H9 (cell line): ENCODE results near the gene AMH. TPM values are rescaled to one million over a fixed set of nuclear protein-coding genes. Genes with fewer than 3 reads are reported as not detected.

ENCODE experiments used
- DNase-seq: peaks from one replicate; pipeline ENCODE4 v3.0.0-alpha.2; 2017
- H2AFZ ChIP-seq: one replicate; pipeline ENCODE4 v1.6.1; 2013; ENCODE audit warnings: mild to moderate bottlenecking, low read length, control low read depth, moderate library complexity
- H2AK5ac ChIP-seq: 2 replicates; pipeline ENCODE4 v1.6.1; 2013; ENCODE audit warnings: low read length, control low read depth, mixed read lengths; ENCODE audit not compliant: insufficient read length
- H2BK120ac ChIP-seq: one replicate; pipeline ENCODE4 v1.6.1; 2013; ENCODE audit warnings: low read depth, mild to moderate bottlenecking, low read length, control low read depth, inconsistent platforms; ENCODE audit not compliant: poor library complexity, severe bottlenecking
- H2BK12ac ChIP-seq: 2 replicates; pipeline ENCODE4 v1.6.1; 2013; ENCODE audit warnings: low read length, control low read depth, mixed read lengths, low read depth; ENCODE audit not compliant: insufficient read length
- H2BK15ac ChIP-seq: 2 replicates; pipeline ENCODE4 v1.6.1; 2013; ENCODE audit warnings: low read depth, low read length, control low read depth
- H2BK20ac ChIP-seq: one replicate; pipeline ENCODE4 v1.6.1; 2013; ENCODE audit warnings: low read depth, mild to moderate bottlenecking, low read length, control low read depth, inconsistent platforms; ENCODE audit not compliant: poor library complexity, severe bottlenecking
- H2BK5ac ChIP-seq: 2 replicates; pipeline ENCODE4 v1.6.1; 2013; ENCODE audit warnings: low read length, control low read depth, mixed read lengths; ENCODE audit not compliant: insufficient read length
- H3K14ac ChIP-seq: 2 replicates; pipeline ENCODE4 v1.6.1; 2013; ENCODE audit warnings: low read length, control low read depth; ENCODE audit not compliant: insufficient read depth
- H3K18ac ChIP-seq: 2 replicates; pipeline ENCODE4 v1.6.1; 2013; ENCODE audit warnings: low read depth, mild to moderate bottlenecking, mixed read lengths, low read length, control low read depth; ENCODE audit not compliant: insufficient read length
- H3K23ac ChIP-seq: 2 replicates; pipeline ENCODE4 v1.6.1; 2013; ENCODE audit warnings: low read length, control low read depth, mixed read lengths, low read depth; ENCODE audit not compliant: insufficient read length
- H3K23me2 ChIP-seq: 2 replicates; pipeline ENCODE4 v1.6.1; 2013; ENCODE audit warnings: low read depth, mild to moderate bottlenecking, mixed read lengths, low read length, control low read depth; ENCODE audit not compliant: insufficient read length, poor library complexity, severe bottlenecking
- H3K27ac ChIP-seq: 2 replicates; pipeline ENCODE4 v1.5.1; 2013; ENCODE audit warnings: low read length, control low read depth, mixed read lengths, low read depth; ENCODE audit not compliant: insufficient read length
- H3K27me3 ChIP-seq: 2 replicates; pipeline ENCODE4 v1.6.1; 2013; ENCODE audit warnings: low read length, control low read depth, inconsistent platforms; ENCODE audit not compliant: insufficient read depth
- H3K4ac ChIP-seq: 2 replicates; pipeline ENCODE4 v1.6.1; 2013; ENCODE audit warnings: low read depth, mild to moderate bottlenecking, control low read depth, inconsistent platforms, low read length, moderate library complexity
- H3K4me1 ChIP-seq: 2 replicates; pipeline ENCODE4 v1.6.1; 2013; ENCODE audit warnings: low read length, control low read depth, inconsistent platforms; ENCODE audit not compliant: insufficient read depth
- H3K4me2 ChIP-seq: 2 replicates; pipeline ENCODE4 v1.6.1; 2013; ENCODE audit warnings: low read length, control low read depth, mixed read lengths; ENCODE audit not compliant: insufficient read length, insufficient read depth
- H3K56ac ChIP-seq: 2 replicates; pipeline ENCODE4 v1.6.1; 2013; ENCODE audit warnings: low read depth, mild to moderate bottlenecking, mixed read lengths, low read length, control low read depth; ENCODE audit not compliant: insufficient read length
- H3K79me1 ChIP-seq: 2 replicates; pipeline ENCODE4 v1.6.1; 2013; ENCODE audit warnings: low read depth, mild to moderate bottlenecking, moderate library complexity, low read length, control low read depth, inconsistent platforms; ENCODE audit not compliant: insufficient read depth, poor library complexity, severe bottlenecking
- H3K79me2 ChIP-seq: 2 replicates; pipeline ENCODE4 v1.6.1; 2013; ENCODE audit warnings: low read length, control low read depth, inconsistent platforms; ENCODE audit not compliant: insufficient read depth
- H3K9ac ChIP-seq: 2 replicates; pipeline ENCODE4 v1.6.1; 2013; ENCODE audit warnings: low read length, control low read depth, mixed read lengths; ENCODE audit not compliant: insufficient read length; ENCODE audit errors: extremely low read depth
- H3K9me3 ChIP-seq: one replicate; pipeline ENCODE4 v1.6.1; 2013; ENCODE audit warnings: low read depth, low read length, inconsistent platforms; ENCODE audit not compliant: control insufficient read depth
- H3T11ph ChIP-seq: one replicate; pipeline ENCODE4 v1.6.1; 2013; ENCODE audit warnings: mild to moderate bottlenecking, low read length, control low read depth, inconsistent platforms
- H4K20me1 ChIP-seq: one replicate; pipeline ENCODE4 v1.6.1; 2013; ENCODE audit not compliant: control insufficient read depth, insufficient read length, insufficient read depth
- H4K5ac ChIP-seq: 2 replicates; pipeline ENCODE4 v1.6.1; 2013; ENCODE audit warnings: low read depth, mild to moderate bottlenecking, mixed read lengths, low read length, control low read depth; ENCODE audit not compliant: insufficient read length
- H4K8ac ChIP-seq: replicated peaks from 2 replicates; pipeline ENCODE4 v1.6.1; 2013; ENCODE audit warnings: low read length, control low read depth, mixed read lengths, low read depth; ENCODE audit not compliant: insufficient read length
- H4K91ac ChIP-seq: 2 replicates; pipeline ENCODE4 v1.6.1; 2013; ENCODE audit warnings: low read depth, mild to moderate bottlenecking, moderate library complexity, mixed read lengths, low read length, control low read depth; ENCODE audit not compliant: insufficient read length
- H3K27ac Mint-ChIP-seq, 3 experiments: 2 replicates in 2 of 3; 3 replicates in 1 of 3; pipeline ENCODE4 v1.8.0; 2020 to 2021; ENCODE audit warnings: mixed read lengths in 3 of 3, mild to moderate bottlenecking in 1 of 3, moderate library complexity in 1 of 3
- H3K27me3 Mint-ChIP-seq: 2 replicates; pipeline ENCODE4 v1.8.0; 2021; ENCODE audit warnings: low read depth, mild to moderate bottlenecking, moderate library complexity, mixed read lengths
- H3K36me3 Mint-ChIP-seq, 3 experiments: 2 replicates in 2 of 3; 3 replicates in 1 of 3; pipeline ENCODE4 v1.8.0; 2020 to 2021; ENCODE audit warnings: low read depth in 3 of 3, mixed read lengths in 3 of 3; ENCODE audit not compliant: insufficient read depth in 1 of 3
- H3K4me1 Mint-ChIP-seq, 2 experiments: 2 replicates each; pipeline ENCODE4 v1.8.0; 2020; ENCODE audit warnings: mixed read lengths in 2 of 2
- H3K4me3 Mint-ChIP-seq, 2 experiments: 2 replicates in 1 of 2; 3 replicates in 1 of 2; pipeline ENCODE4 v1.8.0; 2020 to 2021; ENCODE audit warnings: mild to moderate bottlenecking in 2 of 2, mixed read lengths in 2 of 2, moderate library complexity in 1 of 2
- H3K9me3 Mint-ChIP-seq, 2 experiments: 2 replicates in 1 of 2; 3 replicates in 1 of 2; pipeline ENCODE4 v1.8.0; 2020; ENCODE audit warnings: mild to moderate bottlenecking in 2 of 2, mixed read lengths in 2 of 2, moderate library complexity in 1 of 2
- CTCF ChIP-seq: fragments of 200-600 bp; sonication (generic); conservative IDR thresholded peaks from 3 replicates; pipeline ENCODE4 v1.8.0; 2021; ENCODE audit warnings: antibody characterized with exemption, mild to moderate bottlenecking
- WGBS: extraction: QIAGEN DNeasy Blood & Tissue Kit; methylation state at CpG from one replicate; pipeline ENCODE4 v1.1.7; 2013; ENCODE audit warnings: missing lambda C conversion rate, low lambda C conversion rate, mixed read lengths; ENCODE audit not compliant: insufficient read length; ENCODE audit errors: extremely low coverage; 5-methylcytosine and 5-hydroxymethylcytosine counted together
- total RNA-seq: library from RNA; stranded (reverse); gene quantifications from 2 replicates; pipeline ENCODE4 v1.2.1, GENCODE V29; 2021

AMH gene
- total RNA-seq, 1 experiment from 2014 or later: 70.7 TPM

- Histone ChIP-seq H3K56ac (no peak overlapping the region), H4K20me1 (no peaks in the 10 kb centered on the region), H2BK120ac (no peak overlapping the region), H2BK12ac (no peak overlapping the region), H3T11ph (no peak overlapping the region), H2BK5ac (no peak overlapping the region), H2BK20ac (no peak overlapping the region), H2AFZ (no peak overlapping the region), H3K27me3 (no peaks in the 10 kb centered on the region; the same call in 1 of the 2 replicates), H4K5ac (no peak overlapping the region), H3K18ac (no peak overlapping the region), H3K79me1 (no peaks in the 10 kb centered on the region), H2AK5ac (no peak overlapping the region), H2BK15ac (no peak overlapping the region; the same call in 1 of the 2 replicates), H3K4me2 (peak overlapping the region; percentile 58), H3K27ac (no peak overlapping the region), H4K8ac (no peak overlapping the region), H3K23me2 (peaks cover 10% of the 10 kb centered on the region), H3K4ac (no peak overlapping the region), H4K91ac (no peak overlapping the region), H3K9me3 (no peaks in the 10 kb centered on the region), H3K23ac (no peak overlapping the region), H3K79me2 (no peaks in the 10 kb centered on the region), H3K14ac (no peak overlapping the region), H3K9ac (no peak overlapping the region), H3K4me1 (no peaks in the 10 kb centered on the region)
- peaks cover 4% of the 10 kb centered on the region in 2 experiments for H3K4me1 Mint-ChIP-seq
- no CpG with 5 or more reads among the region's 74 CpGs for WGBS
- no peak for DNase-seq
- H3K36me3 Mint-ChIP-seq: peaks cover 0 to 4% (median 0%) of the 10 kb centered on the region in 3 experiments; a peak in 3 of 7 replicates
- no peak for TF ChIP-seq CTCF
- peaks cover 11% of the 10 kb centered on the region for H3K27me3 Mint-ChIP-seq
- no peak overlapping the region for H3K4me3 Mint-ChIP-seq
- H3K9me3 Mint-ChIP-seq: no peaks in the 10 kb centered on the region
- no peak overlapping the region for H3K27ac Mint-ChIP-seq
These were observed 3.1 kb downstream of the AMH start for GRCh38 chr19:2252055-2252796.
